ENCODE results near the gene PGC.

Gene PGC

GRCh38 chr6:41747256-41748101, at the start of gene PGC:
Gene PGC (minus strand): TSS chr6:41747397. CDS start chr6:41747334, 63 bp downstream.
- DNase-seq, result no peak

GRCh38 chr6:41796474-41796873, 49.3 kb upstream of the PGC start:
- DNase-seq, result no peak

- no peak for DNase-seq
Measured at GRCh38 chr6:41791984-41792383, 44.8 kb upstream of the PGC start.

- no peak for DNase-seq
Measured at GRCh38 chr6:41791305-41791704, 44.1 kb upstream of the PGC start.

GRCh38 chr6:41790045-41790444, 42.8 kb upstream of the PGC start:
- DNase-seq, result no peak

- DNase-seq, result no peak
Measured at GRCh38 chr6:41789390-41789724, 42.2 kb upstream of the PGC start.

GRCh38 chr6:41787219-41787917, 40.2 kb upstream of the PGC start, which contains the start of gene TOMM6:
Gene TOMM6 (plus strand): TSS chr6:41787694. CDS start chr6:41787698, 4 bp downstream.
- DNase-seq, result peak; percentile 81

GRCh38 chr6:41786451-41787218, 39.4 kb upstream of the PGC start:
- DNase-seq, result peak; percentile 44

- DNase-seq, result no peak
Measured at GRCh38 chr6:41785689-41786450, 38.7 kb upstream of the PGC start.

- no peak for DNase-seq
Measured at GRCh38 chr6:41785254-41785653, 38.1 kb upstream of the PGC start.

GRCh38 chr6:41784581-41785171, 37.5 kb upstream of the PGC start:
- no peak for DNase-seq

GRCh38 chr6:41783106-41783780, 36.0 kb upstream of the PGC start:
- no peak for DNase-seq

GRCh38 chr6:41781366-41781730, 34.2 kb upstream of the PGC start:
- DNase-seq, result no peak

GRCh38 chr6:41780551-41781365, 33.6 kb upstream of the PGC start, which contains the start of gene PRICKLE4:
Gene PRICKLE4 (plus strand): TSS chr6:41780782. CDS start chr6:41783474, 2,692 bp downstream.
- no peak for DNase-seq

- DNase-seq, result peak; percentile 69
Measured at GRCh38 chr6:41779788-41780550, 32.8 kb upstream of the PGC start, which contains the start of gene FRS3. Gene FRS3 (minus strand): TSS chr6:41779900. CDS start chr6:41776987, 2,913 bp downstream.

GRCh38 chr6:41779336-41779735, 32.1 kb upstream of the PGC start:
- DNase-seq, result no peak

GRCh38 chr6:41778895-41779294, 31.7 kb upstream of the PGC start:
- no peak for DNase-seq

GRCh38 chr6:41777551-41778285, 30.5 kb upstream of the PGC start:
- DNase-seq, result no peak

GRCh38 chr6:41775293-41775882, 28.2 kb upstream of the PGC start:
- DNase-seq, result no peak
